ENCODE measurements around the gene CIITA. TPM values are rescaled to one million over a fixed set of nuclear protein-coding genes. Genes with fewer than 3 reads are reported as not detected.

Gene CIITA
- total RNA-seq, 1 experiment from 2014 or later = 22.4 TPM

GRCh38 chr16:10850478-10850850 lies 26.5 kb upstream of the CIITA start:
- CTCF ChIA-PET = no interaction called here
- no peak overlapping the region for H3K27ac Mint-ChIP-seq (ENCODE audit: unreplicated experiment)

GRCh38 chr16:10851512-10851911 lies 25.5 kb upstream of the CIITA start:
- intact Hi-C loops (cut with micrococcal nuclease; ENCODE audit: unreplicated experiment) = no loop called here
- DNase-seq = no peak
- TF ChIP-seq CTCF (IDR thresholded peaks at IDR 0.05; ENCODE audit: unreplicated experiment) = no peak
- H3K4me3 Mint-ChIP-seq (ENCODE audit: low read depth, unreplicated experiment) = no peak overlapping the region
- CTCF ChIA-PET = no interaction called here
- peaks cover 5% of the 10 kb centered on the region for H3K9me3 Mint-ChIP-seq (ENCODE audit: low read depth, unreplicated experiment)
- H3K27me3 Mint-ChIP-seq (ENCODE audit: unreplicated experiment) = peaks cover 9% of the 10 kb centered on the region
- no peaks in the 10 kb centered on the region for H3K36me3 Mint-ChIP-seq (ENCODE audit: insufficient read depth, unreplicated experiment)
- no peak overlapping the region for H3K27ac Mint-ChIP-seq (ENCODE audit: unreplicated experiment)
- peaks cover 10% of the 10 kb centered on the region for H3K4me1 Mint-ChIP-seq (ENCODE audit: low read depth, unreplicated experiment)
- BruUV-seq (replicated peaks) = no TSS peak

More at GRCh38 chr16:10850478-10850850, 26.5 kb upstream of the CIITA start:
- peaks cover 9% of the 10 kb centered on the region for H3K27me3 Mint-ChIP-seq (ENCODE audit: unreplicated experiment)
- DNase-seq = no peak
- H3K36me3 Mint-ChIP-seq (ENCODE audit: insufficient read depth, unreplicated experiment) = no peaks in the 10 kb centered on the region
- TF ChIP-seq CTCF (IDR thresholded peaks at IDR 0.05; ENCODE audit: unreplicated experiment) = no peak
- peaks cover 10% of the 10 kb centered on the region for H3K4me1 Mint-ChIP-seq (ENCODE audit: low read depth, unreplicated experiment)
- no TSS peak for BruUV-seq (replicated peaks)
- no peak overlapping the region for H3K4me3 Mint-ChIP-seq (ENCODE audit: low read depth, unreplicated experiment)
- peaks cover 5% of the 10 kb centered on the region for H3K9me3 Mint-ChIP-seq (ENCODE audit: low read depth, unreplicated experiment)
- intact Hi-C loops (cut with micrococcal nuclease; ENCODE audit: unreplicated experiment) = no loop called here

- H3K9me3 Mint-ChIP-seq (ENCODE audit: low read depth, unreplicated experiment) = peaks cover 5% of the 10 kb centered on the region
- peaks cover 9% of the 10 kb centered on the region for H3K27me3 Mint-ChIP-seq (ENCODE audit: unreplicated experiment)
- CTCF ChIA-PET = no interaction called here
- no TSS peak for BruUV-seq (replicated peaks)
- H3K27ac Mint-ChIP-seq (ENCODE audit: unreplicated experiment) = no peak overlapping the region
- no peak for DNase-seq
- no peak overlapping the region for H3K4me3 Mint-ChIP-seq (ENCODE audit: low read depth, unreplicated experiment)
- TF ChIP-seq CTCF (IDR thresholded peaks at IDR 0.05; ENCODE audit: unreplicated experiment) = no peak
- H3K4me1 Mint-ChIP-seq (ENCODE audit: low read depth, unreplicated experiment) = peaks cover 10% of the 10 kb centered on the region
- no peaks in the 10 kb centered on the region for H3K36me3 Mint-ChIP-seq (ENCODE audit: insufficient read depth, unreplicated experiment)
- intact Hi-C loops (cut with micrococcal nuclease; ENCODE audit: unreplicated experiment) = loop anchor here (2.0 kb wide), 1 partner anchor 23 kb away; no protein-coding TSS in a partner anchor
Measured at GRCh38 chr16:10852286-10852685, 24.7 kb upstream of the CIITA start.

GRCh38 chr16:10852948-10853347 lies 24.1 kb upstream of the CIITA start:
- DNase-seq = no peak
- BruUV-seq (replicated peaks) = no TSS peak
- CTCF ChIA-PET = no interaction called here
- Mint-ChIP-seq H3K9me3 (ENCODE audit: low read depth, unreplicated experiment) (peaks cover 5% of the 10 kb centered on the region), H3K36me3 (ENCODE audit: insufficient read depth, unreplicated experiment) (no peaks in the 10 kb centered on the region), H3K27ac (ENCODE audit: unreplicated experiment) (peak overlapping the region; percentile 34), H3K27me3 (ENCODE audit: unreplicated experiment) (peaks cover 9% of the 10 kb centered on the region), H3K4me3 (ENCODE audit: low read depth, unreplicated experiment) (no peak overlapping the region), H3K4me1 (ENCODE audit: low read depth, unreplicated experiment) (peaks cover 10% of the 10 kb centered on the region)
- no peak for TF ChIP-seq CTCF (IDR thresholded peaks at IDR 0.05; ENCODE audit: unreplicated experiment)
- intact Hi-C loops (cut with micrococcal nuclease; ENCODE audit: unreplicated experiment) = loop anchor here (2.0 kb wide), 1 partner anchor 24 kb away; no protein-coding TSS in a partner anchor

Data from Calu3 (cell line).